Dermis microvascular lymphatic vessel endothelial cell (primary cell): Measurements from ENCODE around the gene ETV7. TPM values are rescaled to one million over a fixed set of nuclear protein-coding genes. Genes with fewer than 3 reads are reported as not detected.
"Not testable (repeated sequence)": the region's sequence is repeated elsewhere in the genome, so short reads cannot be mapped to it uniquely, and the experiment has no call there.

Experiments
- DNase-seq, 2 donors: peaks; one replicate each; pipeline versions ENCODE4 v3.0.0 to v3.0.0-alpha.2; 2010; ENCODE audit warnings: low read depth in 2 of 2
- total RNA-seq: library from RNA; depleted of rRNA; stranded (reverse); fragments of >200 nt; gene quantifications from 2 replicates; pipeline ENCODE4 v1.2.1, GENCODE V29; 2014

ETV7 gene
- total RNA-seq, 1 donor from 2014 or later = 0.13 TPM

DNA sequence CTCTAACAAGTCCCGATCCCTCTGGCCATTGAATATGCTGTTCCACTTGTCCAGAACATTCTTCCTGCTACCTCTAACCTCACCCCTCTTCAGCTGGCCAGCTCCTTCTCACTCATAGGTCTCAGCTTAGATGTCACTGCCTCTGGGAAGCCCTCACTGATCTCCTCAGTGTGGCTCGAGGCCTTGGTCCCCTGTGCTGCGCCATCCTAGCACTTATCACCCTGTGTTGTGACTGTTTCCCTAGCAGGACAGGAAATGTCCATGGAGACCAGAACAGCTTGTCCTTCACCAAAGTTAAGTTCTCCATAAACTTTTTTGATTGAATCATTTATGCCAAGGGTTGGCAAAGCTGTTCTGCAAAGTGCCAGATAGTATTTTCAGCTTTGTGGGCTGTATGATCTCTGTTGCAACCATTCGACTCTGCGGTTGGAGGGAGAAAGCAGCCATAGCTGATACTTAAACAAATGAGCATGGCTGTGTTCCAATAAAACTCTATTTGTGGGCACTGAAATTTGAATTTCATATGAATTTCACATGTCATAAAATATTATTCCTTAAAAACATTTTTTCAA is 44.3 kb downstream of the ETV7 start:
- no peak for DNase-seq

DNA sequence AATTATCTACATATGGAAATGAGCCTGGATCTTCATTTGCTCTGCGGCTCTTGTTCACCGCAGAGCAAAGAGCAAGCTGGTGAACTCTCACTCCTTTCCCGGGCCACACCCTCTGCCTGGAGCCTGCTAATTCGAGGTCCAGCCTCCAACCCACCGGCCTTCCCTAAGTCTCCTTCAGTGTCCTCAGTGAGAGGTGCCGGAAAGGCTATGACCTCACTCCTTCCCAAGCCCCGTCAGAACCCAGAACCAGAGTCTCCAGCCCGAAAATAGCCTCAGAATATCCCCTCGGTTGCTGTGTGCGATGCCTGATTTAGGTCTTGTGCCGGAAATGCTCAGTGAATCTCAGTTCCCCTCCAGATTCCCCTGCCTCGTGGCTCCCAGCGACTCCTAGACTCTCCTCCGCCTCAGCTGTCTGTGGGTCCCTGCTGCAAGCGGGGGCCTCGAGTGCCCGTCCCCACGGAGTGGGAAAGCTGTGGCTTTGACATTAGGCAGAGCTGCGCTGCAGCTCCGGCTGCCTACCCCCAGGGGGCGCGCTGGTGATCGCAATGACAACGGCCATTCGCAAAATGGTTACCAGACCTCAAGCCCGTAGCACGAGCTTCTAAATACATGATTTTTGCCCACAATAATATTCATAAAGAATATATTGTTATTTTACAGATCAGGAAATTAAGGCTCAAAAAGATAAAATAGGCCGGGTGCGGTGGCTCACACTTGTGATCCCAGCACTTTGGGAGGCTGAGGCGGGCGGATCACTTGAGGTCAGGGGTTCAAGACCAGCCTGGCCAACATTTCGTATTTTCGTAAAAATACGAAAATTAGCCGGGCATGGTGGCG is 46.6 kb downstream of the ETV7 start:
- DNase-seq = peak; percentile 33 to 67

DNA sequence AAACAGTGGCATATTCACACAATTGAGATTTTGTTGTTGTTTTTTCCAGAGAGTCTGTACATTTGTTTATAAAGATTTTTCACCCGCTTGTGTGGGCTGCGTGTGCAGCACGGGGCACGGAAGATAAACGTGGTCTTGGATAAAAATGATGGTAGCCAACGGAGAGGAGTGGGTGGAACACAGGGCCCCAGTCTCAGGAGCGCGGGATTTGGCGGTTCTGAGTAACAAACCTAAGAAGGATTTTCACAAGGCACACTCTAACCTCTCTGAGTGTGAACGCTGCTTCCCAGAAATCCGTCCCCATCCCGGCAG is 47.2 kb downstream of the ETV7 start:
- DNase-seq = no peak

DNA sequence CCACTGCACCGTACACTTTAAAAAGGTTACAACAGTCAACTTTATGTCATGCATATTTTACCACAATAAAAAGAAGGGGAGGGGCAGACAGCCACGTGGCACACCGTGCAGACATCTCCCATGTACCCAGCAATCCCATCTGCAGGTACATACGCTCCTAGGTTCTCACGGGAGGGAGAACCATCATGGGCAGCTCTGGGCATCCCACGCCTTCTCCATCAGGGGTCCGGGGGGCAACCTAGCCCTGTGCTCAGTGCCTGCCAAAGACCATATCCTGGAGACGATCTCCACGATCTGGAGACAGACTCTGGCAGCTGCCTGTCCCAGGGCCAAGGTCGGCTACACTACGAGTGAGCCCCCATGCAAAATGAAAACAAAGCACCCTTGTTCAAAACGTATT is 48.3 kb downstream of the ETV7 start:
- DNase-seq = no peak

DNA sequence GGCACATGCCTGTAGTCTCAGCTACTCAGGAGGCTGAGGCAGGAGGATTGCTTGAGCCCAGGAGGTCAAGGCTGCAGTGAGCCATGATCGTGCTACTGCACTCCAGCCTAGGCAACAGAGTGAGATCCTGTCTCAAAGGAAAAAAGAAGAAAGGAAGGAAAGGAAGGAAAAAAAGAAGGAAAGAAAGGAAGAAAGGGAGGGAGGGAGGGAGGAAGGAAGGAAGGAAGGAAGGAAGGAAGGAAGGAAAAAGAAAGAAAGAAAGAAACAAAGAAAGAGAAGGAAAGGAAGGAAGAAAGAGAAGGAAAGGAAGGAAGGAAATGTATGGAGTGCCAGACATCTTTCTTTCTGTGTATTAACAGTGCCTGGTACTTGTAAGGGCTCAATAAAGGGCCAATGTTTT is 49.2 kb downstream of the ETV7 start:
- not testable (repeated sequence) for DNase-seq

DNA sequence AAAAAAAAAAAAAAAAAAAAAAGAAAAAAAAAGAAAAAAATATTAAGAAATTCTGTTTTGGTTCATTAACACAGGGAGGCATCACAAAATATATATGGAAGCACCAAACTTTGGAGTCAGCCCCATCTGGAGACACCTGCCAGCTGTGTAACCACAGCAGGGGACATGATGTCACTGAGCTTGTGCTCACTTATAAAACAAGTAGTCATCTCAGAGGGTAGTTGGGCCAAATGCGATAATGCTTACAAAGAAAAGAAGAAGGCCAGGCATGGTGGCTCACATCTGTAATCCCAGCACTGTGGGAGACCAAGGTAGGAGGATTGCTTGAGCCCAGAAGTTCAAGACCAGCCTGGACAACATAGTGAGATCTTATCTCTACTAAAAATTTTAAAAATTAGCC is 49.7 kb downstream of the ETV7 start:
- no peak for DNase-seq

DNA sequence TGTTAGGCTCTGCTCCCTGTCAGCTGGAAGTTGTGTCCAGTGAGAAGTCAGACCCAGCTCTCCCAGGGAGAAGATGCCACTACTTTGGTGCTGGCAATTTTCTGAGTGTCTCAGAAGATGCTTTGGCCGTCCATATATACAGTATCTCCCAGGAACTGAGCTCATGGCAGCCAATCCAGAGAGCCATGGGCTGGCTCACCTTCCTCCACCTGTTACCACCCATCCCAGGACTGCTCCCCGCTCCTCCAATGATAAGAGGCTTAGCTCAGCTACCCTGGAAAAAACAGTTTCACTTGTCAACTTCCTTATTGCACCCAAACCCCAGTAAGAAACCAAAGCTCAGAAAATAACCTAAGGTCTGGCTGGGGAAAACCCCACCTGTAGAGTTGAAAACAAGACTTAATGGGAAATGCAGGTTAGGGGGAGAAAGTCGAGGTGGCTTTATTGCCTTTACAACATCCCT is 50.7 kb downstream of the ETV7 start, which contains the start of gene BNIP5:
Gene BNIP5, minus strand, starts transcription at position 110 of the 463 bp plus-strand sequence. CDS start 6,198 bp downstream, outside the sequence.
- no peak for DNase-seq

DNA sequence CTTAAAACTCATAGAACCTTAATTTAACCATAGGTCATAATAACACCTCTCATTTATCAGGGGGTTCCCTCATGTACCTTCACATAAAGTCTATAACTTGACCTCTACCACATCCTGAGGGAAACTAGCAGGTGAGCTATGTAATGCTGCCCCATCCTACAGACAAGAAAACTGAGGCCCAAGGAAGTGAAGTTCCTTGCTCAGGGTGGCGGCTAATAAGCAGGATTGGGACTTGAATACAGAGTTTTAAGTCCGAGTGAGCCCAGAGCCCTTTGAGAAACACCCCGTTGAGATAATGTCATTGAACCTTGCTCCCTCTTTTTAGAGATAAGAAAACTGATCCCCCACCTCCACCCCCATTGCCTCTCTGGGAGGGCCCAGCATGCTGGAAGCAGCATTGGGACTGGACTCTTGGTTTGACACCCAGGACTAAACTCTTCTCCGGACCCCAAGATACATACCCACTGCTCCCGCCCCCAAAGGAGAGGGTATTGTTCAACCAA is 51.2 kb downstream of the ETV7 start:
- no peak for DNase-seq

DNA sequence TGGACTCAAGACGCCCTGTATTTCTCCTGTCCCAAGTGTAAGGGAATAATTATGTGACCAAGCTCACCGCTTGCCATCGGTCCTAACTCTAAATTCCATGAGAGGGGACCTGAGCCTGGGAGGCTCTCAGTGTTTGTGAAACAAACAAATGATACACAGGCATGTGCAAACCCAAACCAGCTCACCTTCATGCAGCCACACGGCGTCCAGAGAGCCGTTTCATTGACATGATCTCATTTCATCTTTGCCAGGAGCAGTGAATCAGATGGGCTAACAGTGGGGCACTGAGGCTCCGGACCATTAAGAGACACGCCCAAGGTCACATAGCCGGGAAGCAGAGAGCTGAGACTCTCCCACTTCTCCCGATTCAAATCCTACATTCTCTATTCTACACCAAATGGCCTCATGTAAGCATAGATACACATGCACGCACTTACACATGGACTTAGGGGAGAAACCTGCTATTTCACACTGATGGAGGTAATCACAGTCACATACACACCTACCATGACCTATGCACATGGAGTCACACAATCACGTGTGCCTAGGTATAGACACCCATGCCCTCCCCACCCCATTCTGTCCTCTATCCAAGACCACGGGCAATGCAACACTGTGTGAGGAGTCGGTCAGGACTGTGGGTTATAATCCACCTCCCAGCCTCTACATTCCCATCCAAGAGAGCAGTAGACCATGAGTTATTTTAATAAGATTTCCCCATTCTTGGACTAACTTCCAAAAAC is 51.8 kb downstream of the ETV7 start:
- DNase-seq = no peak

DNA sequence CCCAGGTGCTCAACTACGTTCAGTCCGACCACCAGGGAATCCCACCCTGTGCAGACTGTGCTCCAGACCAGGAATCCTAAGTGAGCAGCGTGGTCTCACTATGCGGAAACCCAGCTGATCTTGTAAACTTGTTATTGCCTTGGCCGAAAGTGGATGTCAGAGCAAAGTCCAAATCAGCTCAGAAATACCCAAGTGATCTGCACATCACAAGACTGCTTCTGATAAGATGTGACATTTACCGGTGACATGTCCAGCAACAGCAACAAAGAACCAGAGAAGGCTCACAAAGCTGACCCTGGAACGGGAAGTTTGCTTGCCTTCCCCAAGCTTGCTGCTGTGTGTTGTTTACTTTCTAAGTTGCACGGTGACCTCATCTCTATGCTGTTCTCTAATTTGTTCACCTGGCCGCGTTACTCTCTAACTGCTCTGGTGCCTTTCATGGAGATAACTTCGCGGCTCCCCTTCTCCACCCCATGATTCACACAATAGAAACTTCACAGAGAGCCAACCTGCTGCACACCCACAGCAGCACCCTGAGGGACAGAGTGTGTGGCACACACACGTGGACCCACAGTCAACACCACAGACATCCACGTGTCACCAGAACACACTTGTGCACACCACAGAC is 52.5 kb downstream of the ETV7 start:
- no peak for DNase-seq

DNA sequence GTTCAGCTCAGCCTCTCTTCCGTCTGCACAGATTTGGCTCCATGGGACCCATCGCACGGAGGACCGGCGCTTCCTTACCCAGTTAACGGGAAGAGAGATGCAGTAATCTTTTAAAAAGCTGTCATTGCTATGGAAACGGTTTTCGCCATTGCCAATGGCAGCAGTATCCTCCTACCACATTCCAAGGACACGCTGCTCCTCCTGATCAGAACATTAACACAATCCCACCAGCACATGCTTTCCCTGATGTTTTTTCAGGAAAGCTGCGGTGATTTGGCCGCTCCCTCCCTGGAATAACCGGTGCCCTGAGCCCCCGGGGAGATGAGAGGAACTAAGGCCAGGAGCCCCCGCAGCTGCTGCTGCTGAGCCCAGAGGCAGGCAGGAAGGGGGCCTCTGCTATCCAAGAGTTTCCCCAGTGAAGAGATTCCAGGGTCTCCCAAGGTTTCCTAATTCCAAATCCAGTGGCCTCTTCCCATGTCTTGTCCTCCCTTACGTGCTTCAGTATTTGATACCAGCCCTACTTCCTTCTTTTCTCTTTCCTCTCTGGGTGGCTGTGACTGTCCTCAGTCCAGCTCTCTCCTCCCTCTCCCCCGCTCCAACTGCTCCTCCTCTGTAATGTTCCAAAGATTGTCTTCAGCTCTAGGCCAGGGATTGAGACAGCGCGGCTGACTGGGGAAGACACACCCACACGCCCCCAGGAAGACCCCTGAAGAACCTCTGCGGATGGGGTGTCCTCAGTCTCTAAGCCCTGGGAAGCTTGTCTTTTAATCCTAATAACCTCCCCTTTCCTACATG is 53.3 kb downstream of the ETV7 start:
- no peak for DNase-seq

DNA sequence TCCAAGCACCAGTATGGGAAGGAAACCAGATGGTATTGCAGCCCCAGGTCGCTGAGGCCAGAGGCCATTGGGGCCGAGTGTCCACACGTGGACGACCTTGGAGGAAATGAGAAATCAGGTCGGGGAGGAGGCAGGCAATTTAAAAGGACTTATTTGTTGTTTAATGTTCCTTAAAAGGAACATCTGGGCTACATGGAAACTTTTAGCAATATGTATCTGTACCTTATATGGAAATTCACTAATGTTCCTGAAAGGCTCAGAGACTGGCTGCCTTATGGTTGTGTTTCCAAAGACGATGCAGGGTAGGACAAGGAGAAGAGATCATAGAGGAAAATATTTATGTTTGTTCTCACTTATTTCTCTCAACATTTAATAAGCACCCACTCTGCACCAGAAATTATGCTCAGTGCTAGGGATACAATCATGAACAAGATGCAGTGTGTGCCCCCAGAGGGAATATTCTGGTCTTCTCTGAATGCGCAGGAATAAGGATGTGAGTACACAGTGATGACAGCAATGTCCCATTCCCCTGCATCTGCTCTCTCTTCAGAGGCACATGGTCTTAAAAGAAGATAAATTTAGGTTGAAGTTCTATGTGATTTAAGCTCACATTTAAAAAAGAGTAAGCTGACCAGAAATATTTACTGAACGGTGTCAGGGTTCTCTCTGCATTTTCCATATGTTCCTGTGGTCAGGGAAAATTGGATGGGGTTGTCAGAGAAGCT is 54.1 kb downstream of the ETV7 start:
- DNase-seq = no peak

DNA sequence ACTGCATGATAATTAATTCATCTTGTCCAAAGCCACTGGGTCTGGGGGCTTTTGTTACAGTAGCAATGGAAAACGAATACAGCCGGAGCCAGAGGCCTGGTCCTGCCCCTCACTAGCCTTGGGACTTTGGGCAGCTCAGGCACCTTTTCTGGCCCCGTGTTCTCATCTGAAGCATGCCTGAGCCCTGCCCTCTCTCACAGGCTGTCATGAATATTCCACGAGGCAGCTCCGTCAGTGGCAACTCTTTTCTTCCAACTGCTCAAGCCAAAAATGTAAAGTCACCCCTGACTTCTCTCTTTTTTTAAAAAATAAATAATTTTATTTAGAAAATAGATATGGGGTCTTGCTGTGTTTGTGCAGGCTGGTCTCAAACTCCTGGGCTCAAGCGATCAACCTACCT is 56.1 kb downstream of the ETV7 start:
- no peak for DNase-seq

DNA sequence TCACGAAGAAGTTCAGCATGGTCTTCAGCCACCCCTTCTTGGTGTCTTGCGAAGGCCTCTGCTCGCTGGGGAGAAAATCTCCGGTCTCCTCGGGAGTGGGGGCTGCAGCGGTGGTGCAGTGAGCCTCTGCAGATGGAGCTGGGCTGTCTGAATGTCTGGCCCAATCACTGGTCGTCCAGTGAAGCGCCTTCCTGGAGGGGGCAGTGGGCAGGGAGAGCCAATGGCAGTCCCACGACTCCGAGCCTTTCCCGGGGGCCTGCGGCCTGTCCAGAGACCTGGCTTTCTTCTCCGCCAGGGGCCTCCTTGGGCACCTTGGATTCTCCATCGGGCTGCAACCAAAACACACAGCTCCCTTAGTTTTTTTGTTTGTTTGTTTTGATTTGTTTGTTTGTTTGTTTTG is 57.1 kb downstream of the ETV7 start:
- DNase-seq = no peak

DNA sequence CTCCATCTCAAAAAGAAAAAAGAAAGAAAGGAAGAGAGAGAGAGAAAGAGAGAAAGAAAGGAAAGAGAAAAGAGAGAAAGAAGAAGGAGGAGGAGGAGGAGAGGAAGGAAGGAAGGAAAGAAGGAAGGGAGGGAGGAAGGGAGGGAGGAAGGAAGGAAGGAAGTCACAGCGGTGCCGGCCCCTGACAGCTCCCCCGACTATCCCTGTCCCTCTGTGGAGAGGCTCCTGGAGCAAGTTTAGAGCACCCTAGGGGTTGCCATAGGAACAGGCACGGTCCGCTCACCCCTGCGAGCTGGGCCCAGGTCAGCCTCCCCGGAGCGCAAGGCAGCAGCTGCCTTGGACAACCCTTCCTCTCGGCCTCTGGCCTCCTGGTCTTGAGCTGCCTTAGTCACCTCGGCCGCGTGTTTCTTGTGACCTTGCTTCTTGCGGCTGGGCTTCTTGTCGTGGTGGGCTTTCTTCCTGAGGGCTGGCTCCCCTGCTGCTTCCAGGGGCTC is 57.6 kb downstream of the ETV7 start:
- DNase-seq = no peak

DNA sequence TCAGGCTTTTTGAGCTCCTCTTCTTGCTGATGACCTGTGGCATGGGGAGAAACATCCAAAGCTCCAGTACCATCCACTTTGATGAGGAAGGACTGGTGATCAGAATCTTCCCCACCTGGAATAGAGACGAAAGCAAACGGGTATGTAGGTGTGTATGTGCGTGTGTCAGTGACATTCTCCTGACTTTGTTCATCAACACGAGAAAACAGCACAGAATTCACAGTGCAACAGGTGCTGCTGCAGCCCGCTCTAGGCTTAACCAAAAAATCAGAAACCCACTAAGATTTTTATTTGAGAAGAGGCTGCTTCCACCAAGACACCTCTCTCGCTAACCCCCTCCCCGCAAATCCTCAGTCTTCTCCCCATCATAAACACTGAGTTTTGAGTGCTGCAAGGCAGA is 58.9 kb downstream of the ETV7 start:
- no peak for DNase-seq

DNA sequence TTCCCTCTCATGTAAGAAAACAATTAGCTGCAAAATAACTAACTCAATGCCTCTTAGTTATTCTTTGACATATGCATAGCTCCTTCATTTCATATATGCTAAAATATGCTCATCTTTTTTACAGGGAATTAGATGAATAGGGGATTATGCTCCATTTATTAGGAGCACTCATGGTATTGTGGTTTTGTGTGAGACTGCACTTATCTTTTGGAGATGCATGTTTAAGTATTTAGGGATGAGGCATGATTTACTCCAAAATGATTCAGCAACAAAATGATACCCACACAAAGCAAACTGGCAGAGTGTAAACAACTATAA is 59.6 kb downstream of the ETV7 start:
- no peak for DNase-seq

DNA sequence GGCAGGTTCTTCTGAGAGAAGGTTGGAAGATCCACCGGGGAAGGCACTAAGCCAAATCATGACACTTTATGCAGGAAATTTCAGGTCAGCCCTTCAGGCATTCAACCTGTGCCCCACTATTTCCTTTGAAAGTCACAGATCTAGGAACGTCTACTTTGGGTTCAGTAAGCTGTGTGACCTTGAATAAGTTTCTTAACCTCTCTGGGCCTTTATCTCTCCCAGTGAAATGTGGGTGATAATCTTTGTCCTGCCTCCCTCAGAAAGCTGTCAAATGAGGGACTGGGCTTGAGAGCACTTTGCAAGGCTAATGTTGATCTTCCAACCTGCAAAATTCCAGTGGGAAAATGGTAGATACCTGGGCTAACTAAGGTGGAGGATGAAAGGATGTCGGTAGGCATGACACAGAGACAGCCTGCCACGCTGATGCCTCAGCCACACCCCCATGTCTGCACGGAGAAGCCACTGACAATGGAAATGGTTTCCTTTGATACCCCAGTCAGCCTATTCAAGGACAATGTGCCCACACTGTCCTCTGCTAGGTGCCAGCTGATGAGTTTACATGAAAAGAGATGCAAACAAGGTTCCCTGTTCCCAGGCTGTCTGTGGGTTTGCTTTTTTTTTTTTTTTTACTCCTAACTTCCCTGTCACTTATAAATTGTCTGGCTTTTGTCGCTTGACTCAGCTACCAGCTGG is 60.1 kb downstream of the ETV7 start:
- no peak for DNase-seq

DNA sequence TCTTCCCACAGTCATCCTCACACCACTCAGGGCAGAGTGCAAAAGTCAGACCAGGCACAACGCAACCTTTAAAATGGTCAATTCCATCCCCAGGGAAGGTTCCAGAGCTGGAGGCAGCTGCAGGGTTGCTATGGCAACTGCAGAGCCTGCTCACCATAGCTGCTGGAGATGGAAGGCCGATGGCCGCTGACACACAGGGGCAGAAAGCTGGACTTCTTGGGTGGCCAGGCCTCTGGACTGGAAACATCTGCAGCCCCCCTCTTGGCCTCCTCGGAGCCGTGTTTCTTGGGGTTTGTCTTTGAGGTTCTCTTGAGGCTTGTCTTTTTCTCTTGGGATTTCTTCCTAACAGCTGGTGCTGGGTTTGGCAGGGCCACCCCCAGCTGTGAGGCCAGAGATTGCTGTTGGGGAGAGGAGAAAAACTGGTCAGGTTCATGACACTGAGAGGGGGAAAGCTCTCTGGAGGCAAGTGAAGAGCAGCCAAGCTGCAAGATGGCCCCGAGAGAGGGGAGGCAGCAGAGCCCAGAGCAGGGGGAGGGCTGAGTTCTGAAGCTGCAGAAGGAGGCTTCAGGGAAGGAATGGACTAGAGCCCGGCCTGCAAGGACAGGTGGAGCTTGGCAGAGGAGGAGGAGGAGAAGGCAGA is 61.0 kb downstream of the ETV7 start:
- no peak for DNase-seq
